Stimulated activated CD4-positive, alpha-beta T cell treated with anti-CD3 and anti-CD28 coated beads, TNF-alpha, amount 100 ng/mL, for 4 hours (primary cell): ENCODE results near the gene C1orf53.

Experiments used
- DNase-seq, 3 experiments: peaks; one replicate each; pipeline ENCODE4 v3.0.0-alpha.2; 2020; ENCODE audit warnings: low read depth in 3 of 3

C1orf53 gene

DNA sequence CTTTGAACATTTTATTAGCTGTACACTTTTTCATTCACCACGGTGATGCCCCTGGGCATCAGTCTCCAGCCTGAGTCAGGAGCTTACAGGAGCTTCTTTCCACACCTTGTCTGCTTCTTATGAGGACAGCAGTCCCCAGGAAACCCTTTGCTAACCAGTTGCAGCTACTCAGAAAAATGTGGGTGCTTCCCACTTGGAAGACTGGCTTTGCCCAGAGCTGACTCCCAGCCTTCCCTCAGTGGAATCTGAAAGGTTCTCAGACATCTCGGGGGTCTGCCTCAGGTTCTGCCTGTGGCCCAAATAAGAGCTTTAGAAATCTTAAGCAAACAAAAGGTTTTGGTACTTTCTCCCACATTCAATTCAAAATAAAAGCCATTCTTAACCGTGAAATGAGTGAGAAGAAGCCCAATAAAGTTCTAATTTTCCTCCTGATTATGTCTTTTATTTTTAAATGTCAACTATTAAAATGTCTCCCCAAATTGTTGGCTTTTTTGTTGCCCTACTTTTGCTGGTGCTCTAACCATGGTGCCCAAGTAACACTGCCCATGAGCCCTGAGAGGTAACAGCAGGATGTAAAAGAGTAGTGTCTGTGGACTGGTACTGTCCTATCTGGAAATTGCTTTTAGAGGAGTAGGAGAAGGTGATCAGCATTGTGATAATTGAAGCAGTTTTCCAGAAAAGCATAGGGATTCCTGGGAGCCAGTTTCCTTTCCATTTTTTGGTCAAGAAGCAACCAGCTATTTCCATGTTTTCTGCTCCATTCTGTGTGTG is 5.6 kb downstream of the C1orf53 start:
- DNase-seq = no peak

DNA sequence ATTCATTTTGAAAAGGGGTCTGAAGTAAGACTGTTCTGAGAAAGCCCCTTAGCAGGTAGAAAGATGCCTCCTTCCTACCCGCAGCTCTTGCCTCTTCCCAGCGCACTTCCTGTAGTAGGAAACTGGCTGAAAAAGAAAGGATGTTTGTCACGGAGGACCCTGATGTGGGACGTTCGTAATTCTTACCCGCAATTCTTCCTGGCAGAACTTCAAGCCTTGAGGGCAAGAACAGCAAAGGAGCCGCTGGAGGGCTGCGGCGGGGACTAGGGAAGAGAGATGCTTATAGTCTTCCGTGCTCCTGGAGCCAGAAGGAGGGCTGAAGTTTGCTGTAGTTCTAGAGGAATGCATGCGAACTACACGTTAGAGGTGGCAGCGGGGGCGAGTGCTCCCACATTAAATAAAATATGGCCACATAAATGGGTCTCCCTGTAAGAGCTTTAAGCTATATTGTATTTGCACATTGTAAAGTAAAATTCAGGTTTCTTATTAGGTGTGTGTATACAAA is 6.3 kb downstream of the C1orf53 start:
- no peak for DNase-seq

DNA sequence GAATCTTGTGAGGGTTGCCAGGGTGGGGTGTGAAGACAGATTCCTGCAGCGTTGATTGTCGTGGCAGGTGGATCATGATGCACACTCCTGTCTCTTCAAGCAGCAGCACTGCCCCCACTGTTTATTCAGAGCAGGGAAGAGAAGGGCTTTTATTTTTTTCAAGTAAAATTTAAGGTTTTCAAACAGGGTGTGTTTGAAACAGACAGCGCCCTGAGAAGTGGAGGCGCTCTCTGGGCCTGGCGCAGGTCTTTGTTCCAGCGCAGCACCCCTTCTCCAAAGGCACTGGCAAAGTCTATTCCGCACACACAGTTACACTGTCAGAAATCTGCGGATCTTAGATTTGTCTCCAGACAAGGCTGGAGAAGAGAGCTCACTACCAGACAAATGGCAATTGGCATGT is 7.0 kb downstream of the C1orf53 start:
- no peak for DNase-seq

DNA sequence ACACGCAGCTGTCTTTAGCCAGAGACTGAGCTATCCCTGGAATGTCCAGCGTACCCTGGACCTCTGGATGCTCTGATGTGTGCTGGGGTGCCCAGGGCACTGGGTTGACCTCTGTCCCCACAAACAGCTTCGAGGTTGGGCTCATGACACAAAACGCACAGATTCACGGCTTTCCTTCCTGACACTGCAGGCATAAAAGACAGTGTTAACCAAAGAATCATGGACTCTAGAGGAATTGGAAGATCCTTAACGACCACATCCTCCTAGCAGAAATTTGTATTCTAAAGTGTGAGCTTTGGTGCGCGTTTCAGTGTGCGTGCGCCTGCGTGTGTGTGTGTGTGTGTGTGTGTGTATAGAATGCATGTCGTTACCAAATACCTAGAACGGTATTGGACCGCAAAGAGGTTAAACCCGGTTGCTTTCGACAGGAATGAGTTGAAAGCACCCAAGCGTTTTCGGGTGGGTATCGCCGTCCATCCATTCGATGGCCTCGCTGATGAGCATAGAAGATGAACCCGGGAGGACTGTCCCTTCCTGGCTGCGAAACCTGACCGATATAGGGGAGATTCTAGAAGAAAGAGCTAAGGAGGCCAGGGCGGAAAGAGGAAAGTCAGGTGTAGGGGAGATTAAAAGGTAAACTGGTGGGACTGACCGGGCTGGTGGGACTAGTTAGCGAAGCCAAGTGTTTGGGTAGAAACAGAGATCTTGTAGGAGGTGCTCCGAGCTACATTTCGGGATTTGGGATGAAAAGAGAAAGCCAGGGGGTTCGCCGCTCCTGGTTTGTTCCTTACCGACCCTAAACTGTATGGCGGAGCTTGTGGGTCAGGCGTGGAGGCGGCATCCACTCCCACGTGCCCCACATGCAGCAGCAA is 7.9 kb downstream of the C1orf53 start:
- DNase-seq = no peak

DNA sequence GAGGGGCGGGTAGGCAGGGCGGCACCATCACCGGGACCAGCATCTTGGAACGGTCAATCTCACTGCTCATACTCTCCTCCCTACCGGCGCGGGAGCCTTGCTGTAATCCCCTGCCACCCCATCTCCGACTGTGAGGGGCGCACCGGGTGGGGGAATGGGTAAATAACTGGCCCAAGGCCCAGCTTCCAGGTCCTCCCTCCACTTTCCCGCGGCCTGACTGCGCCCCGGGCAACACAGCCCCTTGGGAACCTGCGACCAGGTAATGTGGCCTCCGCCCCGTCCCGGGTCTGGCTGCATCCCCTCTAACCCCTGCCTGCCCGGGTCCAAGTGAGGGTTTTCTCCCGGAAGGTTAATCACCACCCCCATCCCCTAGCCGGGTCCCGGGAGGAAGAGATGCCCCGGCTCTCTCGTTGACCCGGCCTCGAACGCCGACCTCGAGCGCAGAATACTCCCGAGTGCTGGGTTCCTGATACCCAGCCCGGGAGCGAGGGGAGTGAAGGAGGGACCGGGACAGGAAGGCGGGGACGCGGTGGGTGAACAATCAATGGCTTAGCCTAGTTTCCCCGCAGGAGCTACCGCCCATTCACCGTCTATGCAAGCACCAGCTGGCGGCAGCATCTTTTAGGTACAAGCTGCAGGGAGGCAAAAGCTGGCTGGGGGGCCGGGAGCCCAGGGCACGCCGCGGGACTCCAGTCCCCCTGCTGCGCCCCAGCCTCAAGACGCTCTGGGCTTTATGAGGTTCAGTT is 8.9 kb downstream of the C1orf53 start:
- no peak for DNase-seq

DNA sequence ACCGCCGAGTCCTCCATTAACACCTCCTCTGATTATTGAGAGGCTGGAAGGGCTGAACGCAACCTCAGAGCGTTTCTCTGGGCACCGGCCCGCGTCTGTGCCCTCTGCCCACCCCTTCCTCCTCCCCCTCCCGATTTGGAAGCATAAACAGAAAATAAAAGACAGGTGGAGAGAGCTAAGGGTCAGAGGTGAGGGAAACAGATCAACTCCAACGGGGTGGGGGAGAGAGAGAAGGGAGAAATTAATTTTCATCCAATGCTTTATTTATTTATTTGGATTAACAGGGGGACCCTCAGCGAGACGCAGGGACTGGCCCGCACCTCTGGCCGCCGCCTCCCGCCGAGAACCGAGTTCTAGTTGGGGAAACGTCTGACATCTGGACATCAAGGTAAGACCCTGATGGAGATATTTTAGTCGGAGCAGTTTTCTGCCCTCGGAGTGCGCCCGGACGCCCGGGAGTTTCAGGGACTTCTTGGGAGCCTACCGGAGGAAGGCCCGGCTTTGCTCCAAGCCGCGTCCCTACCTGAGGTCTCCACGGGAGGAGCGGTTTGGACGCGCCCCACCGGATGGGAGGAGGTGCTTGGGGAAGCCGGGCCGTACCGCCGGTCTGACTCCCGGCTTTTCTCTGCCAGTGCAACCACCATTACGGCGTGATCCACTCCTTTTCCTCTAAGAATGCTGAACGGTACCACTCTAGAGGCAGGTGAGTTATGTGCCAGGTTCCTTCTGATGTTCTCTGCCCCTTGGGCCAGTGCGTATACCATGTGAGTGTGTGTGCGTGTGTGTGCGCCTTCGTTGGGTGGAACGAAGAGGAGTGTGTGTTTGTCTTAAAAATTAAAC is 9.6 kb downstream of the C1orf53 start:
- no peak for DNase-seq

DNA sequence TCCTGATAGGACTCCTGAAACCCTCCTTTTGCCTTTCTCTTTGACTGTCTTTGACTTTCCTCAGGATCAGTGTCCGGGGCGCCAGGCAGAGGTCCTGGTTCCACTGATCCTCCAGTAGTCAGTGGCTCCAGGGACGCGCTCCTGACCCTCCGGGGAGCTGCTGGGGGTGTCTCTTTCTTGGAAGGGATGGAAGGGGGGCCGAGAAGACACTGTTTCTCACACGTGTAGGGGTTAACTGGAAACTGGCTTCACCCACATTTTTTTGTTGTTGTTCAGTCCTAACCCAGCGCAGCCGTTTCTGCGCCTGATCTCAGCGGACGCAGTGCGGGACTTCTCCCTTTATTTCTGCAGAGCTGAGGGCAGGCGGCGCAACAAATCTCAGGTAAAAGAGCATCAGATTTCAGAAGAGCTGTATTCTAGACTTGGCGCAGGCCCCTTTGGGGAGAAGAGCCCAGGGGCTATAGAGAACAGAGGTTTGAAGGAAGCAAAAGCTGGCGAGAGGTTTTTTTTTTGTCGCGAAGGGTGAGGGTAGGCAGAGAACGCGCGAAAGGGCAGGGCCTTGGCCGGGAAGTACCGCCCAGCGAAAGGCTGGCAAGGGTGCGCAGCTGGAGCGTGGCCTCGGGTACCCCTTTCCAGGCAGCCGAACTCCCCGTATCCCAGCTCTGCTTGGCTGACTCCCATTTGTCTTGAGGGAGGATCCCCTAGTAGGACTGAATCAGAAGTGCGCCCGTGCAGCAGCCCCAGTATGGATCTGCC is 10.5 kb downstream of the C1orf53 start:
- DNase-seq = no peak

DNA sequence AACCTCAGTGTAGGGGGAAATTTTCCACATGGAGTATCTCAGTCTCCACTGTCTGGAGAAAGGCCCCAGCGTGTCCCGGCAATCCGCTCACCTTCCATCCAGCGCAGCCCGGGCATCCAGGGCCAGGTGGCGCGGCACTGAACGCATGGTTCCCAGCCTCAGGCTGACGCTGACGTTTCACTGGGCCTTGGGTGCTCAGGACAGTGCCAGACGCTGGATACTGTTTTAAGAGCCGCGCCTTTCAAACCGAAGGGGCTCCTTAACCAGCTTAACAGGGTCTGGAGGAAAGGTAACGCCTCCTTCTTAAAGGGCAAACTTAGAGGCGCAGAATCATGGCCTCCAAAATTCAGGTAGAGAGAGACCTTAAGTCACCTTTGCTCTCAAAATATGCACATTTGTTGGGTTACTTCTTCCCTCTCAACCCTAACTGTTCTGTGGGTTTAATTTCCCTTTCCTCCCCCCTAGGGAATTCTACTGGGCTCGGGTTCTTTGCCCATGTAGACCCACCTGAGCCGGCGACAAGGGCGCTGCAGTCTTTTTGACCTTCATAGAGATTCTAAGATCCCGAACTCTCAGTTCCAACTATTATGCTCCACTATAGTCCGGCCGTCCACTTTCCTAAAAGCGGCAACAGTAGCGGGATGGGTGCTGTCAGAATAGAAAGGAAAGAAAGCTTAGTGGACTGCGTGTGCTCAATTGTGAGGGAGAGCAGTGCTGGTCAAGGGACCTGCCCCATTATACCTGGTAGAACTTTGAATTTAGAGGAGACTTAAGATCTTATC is 11.3 kb downstream of the C1orf53 start:
- no peak for DNase-seq

DNA sequence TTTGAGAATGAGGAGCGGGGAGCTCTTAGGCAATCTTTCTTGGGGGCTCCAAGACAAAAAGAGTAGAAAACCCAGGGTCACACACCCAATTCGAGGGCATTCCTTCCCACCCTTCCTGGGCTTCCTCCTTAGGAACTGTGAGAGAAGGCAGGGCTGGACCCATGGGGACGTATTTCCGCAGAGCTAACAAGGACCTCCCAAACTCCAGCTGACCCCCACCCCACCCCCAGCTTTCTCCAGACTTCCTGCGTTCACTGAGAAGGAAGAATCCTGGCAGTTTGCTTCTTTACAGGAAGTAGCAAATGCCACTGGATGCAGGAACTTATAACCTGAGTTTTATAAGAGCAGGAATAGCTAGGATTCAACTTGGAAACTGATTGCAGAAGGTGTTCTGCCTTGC is 12.1 kb downstream of the C1orf53 start:
- no peak for DNase-seq

DNA sequence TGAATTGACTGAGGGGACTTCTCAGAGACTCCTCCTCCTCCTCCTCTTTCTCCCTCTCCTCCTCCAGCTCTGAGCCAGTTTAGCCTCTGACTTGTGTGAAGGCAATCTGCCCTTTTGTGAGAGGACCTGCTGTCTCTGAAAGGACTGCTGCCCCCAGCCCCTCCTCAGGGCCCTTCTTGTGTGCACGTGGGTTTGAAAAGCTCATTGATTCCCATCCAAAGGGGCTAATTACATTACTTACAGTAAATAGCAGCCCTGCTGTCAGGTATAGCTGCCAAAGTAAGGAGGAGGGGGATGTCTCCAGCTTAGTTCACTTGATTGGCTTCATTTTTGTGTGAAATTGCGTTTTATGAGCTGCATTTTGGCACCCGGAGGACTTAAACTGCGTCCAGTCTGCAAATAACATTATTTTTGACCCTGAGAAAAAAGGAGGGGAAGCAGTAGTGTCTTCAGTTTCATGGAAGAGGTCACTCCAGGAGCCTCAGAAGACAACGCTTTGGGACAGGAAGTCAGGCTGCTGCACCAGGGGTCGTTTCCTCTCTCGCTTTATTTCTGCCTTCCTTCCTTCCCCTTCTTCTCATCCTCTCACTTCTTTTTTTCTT is 12.9 kb downstream of the C1orf53 start:
- DNase-seq = no peak

DNA sequence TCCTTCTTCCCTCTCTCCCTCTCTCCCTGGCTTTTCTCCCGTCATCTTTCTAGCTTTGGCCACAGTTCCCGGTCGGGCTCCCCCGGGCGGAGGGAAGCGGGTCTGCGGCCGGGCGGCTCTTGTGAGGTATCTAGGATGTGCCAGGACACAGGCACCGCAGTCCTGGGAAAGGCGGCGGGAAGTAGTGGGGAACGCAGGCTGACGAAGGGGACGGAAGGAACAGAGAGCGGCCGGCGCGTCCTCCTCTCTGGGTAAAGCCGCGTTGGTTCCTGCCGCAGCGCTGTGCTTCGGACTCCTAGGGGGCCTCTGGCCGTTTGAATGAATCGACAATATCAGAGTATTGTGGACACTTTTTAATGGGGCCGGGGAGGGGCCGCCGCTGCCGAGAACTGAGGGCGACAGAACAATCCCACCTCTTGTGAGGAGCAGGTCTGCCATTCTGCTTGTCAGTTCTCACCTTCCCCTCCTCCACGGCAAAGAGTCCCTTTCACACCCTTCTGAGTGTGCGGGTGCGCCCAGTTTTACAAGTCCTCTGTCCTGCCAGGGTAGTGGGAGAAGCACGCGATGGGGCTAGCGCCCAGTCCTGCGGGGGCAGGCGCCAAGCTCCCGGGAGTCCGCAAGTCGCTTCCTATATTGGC is 13.6 kb downstream of the C1orf53 start:
- no peak for DNase-seq

DNA sequence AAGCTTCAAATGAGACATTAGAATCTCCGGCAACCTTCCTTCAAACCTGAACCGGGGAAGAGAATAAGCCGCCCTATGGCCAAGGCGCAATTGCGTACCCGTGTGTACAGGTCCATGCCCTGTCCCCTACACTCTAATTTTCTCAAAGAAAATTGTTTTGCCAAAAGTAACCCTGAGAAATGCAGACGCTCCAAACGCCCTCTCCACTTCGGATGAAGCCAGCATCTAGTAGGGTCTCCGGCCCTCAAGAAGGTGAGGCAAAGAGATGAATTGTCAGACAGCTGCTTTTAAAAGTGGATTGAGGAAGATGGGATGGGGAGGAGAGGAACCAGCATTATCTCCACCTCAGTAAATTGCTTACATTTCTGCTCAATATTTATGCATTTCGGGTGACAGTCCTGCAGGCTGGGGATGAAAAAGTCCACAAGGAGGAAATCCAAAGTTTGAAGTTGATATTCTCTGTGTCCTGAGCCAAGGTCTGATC is 14.1 kb downstream of the C1orf53 start:
- no peak for DNase-seq

DNA sequence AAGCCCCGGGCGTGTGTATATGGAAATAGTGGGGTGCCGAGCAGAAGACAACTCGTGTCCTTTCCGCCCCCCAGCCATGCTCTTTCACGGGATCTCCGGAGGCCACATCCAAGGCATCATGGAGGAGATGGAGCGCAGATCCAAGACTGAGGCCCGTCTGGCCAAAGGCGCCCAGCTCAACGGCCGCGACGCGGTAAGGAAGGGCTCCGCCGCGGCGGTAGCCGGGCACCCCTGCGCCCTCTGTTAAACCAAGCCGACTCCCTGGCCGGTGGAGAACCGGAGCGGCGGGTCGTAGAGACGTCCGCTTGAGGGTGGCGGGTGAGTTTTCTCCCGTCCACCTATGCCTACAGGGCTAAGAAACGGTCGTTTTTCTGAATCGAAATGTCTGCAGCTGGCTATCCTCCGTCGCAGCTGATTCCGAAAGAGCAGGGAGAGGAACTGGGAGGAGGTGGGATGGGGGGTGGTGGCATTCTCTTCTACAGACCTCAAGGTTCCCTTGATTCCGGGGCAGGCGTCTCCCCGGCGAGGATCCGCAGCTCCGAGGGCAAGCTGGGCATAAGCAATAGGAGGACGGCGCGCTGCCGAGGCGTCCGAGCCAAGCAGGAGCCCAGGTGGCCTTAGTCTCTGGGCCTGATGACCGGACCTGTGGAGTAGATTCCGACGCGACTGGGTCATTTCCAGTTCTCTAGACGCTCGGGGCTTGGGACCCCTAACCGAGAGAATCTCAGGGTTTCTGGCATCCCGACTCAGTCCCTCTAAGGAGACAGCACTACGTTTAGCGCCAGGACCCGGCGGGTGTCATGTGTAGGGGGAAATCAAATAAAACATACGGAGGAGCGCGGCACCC is 15.6 kb downstream of the C1orf53 start:
- DNase-seq = no peak

DNA sequence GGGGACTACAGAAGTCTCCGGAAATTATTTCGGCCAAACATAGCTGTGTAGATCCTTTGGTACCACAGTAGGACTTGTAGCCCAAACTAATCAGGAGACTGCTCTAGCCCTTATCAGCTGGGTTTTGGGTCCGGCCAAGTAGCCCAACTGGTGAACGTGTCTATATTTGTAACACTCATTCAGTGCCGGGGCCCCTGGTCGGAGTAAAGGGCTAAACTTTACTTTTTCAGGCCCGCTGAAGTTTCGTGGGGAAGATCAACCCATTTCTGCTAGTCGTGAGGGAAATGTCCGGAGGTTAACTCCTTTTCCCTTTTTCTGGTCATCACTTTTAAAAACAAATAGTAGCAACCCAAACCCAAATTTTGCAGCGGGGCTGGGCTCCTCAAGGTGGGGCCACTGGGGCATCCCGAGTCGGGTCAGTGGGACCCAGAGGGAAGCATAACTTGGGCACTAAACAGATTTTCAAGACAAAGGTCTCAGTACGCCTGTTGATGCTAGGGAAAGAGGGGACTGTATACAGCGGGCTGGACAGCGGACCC is 16.4 kb downstream of the C1orf53 start:
- DNase-seq = no peak

DNA sequence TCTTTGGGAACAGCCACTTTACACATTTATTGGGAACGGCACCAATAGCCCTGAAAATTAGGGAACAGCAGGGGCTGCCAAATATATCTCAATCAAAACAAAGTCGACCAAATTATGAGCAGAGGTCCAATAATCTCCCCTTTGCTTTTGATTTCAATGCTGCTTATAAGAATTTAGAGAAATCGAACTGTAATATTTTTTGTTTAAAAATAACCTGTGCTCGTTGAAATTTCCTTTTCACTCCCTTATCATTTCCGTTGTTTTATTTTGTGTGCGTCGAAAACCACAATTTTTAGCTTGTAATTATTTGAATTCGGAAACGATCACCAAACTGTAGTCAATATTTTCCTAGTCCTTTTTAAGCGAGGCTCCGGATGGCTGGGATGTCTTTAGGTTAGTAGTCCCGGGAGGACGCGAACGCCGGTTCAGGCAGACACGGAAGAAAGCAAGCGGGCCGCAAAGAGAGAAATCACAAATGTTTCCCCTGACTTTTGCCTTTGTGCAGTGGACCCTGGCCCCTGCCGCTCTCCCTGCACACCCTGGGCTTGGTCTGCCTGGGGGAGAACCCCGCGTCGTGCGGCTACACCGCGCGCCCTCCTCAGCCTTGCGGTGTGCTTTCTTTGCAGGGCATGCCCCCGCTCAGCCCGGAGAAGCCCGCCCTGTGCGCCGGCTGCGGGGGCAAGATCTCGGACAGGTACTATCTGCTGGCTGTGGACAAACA is 17.1 kb downstream of the C1orf53 start:
- DNase-seq = no peak

DNA sequence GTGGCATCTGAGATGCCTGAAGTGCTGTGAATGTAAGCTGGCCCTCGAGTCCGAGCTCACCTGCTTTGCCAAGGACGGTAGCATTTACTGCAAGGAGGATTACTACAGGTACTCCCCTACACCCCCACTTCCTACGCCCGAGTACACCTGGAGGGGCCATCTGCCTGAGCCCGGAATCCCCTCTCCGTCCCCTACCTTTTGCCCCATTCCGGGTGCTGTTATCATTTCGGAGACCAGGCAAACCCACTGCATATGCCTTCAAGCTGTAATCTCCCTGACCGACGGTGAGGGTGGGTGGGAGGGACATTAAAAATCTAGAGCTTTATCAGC is 17.6 kb downstream of the C1orf53 start:
- no peak for DNase-seq
